ENCODE data around the gene ZNF227. TPM values are rescaled to one million over a fixed set of nuclear protein-coding genes. Genes with fewer than 3 reads are reported as not detected.

ZNF227 gene
- total RNA-seq: 14.0 and 17.5 TPM in 2 replicates

DNA sequence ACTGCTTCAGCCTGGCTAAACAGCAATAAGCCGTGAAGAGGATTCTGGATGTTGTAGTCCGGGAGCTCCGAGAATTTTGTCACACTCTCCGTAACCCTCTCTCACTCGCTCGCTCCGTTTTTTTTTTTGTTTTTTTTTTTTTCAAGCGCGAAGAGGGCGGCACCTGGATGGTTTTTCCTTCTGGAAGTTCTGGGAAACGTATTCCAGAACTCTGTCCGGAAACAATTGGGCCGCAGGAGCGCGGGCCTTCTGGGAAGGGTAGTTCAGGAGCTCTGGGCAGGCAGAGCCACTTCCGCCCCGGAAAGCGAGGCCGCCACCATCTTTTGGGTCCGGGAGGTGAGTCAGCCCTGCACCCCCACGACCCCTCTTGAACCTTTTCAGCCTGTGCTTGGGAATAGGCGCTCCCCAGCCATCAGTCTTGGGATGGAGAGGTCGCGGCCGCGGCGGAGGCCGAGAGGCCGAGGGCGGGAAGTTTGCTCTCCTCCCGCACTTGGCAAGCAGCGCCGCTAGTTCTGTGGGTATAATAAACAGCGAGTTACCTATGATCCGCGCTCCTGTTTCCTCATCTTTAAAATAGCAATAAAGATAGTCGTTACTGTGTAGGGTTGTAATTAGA is at the start of gene ZNF227:
Gene ZNF227, plus strand, starts transcription at position 283 of the 616 bp plus-strand sequence. CDS start 5,261 bp downstream, outside the sequence.

GRCh38 chr19:44164673-44165512 is 47.4 kb upstream of the ZNF227 start, which contains the start of gene ZNF226:
TSS of gene ZNF226 (plus strand) at chr19:44165100. CDS start at chr19:44170081, 4,981 bp downstream.

Other genes starting within 250 kb of the ZNF227 start
- 5.5 and 6.9 TPM in 2 replicates for gene ZNF155, start 228.3 kb upstream of the ZNF227 start, total RNA-seq
- gene ZNF230, start 209.6 kb upstream of the ZNF227 start, total RNA-seq: 3.5 and 3.9 TPM in 2 replicates
- 5.2 and 8.1 TPM in 2 replicates for gene ZNF222, start 187.2 kb upstream of the ZNF227 start, total RNA-seq
- gene ZNF223, start 160.5 kb upstream of the ZNF227 start, total RNA-seq: 4.2 and 6.8 TPM in 2 replicates
- gene ZNF284, start 140.4 kb upstream of the ZNF227 start, total RNA-seq: 1.5 and 3.1 TPM in 2 replicates
- 15.5 and 22.6 TPM in 2 replicates for gene ZNF224, start 118.2 kb upstream of the ZNF227 start, total RNA-seq
- 4.0 and 4.6 TPM in 2 replicates for gene ZNF225, start 99.1 kb upstream of the ZNF227 start, total RNA-seq
- gene ZNF234, start 71.0 kb upstream of the ZNF227 start, total RNA-seq: 4.6 and 10.2 TPM in 2 replicates
- 13.8 and 14.7 TPM in 2 replicates for gene ZNF226, start 47.4 kb upstream of the ZNF227 start, total RNA-seq
- gene ZNF233, start 47.4 kb downstream of the ZNF227 start, total RNA-seq: 0.43 and 1.1 TPM in 2 replicates
- 2.2 and 3.6 TPM in 2 replicates for gene ZNF235, start 92.5 kb downstream of the ZNF227 start, total RNA-seq
- gene ZNF112, start 144.1 kb downstream of the ZNF227 start, total RNA-seq: 3.7 and 5.7 TPM in 2 replicates
- 1.4 and 2.8 TPM in 2 replicates for gene ZNF285, start 189.1 kb downstream of the ZNF227 start, total RNA-seq
- gene ZNF229, start 235.9 kb downstream of the ZNF227 start, total RNA-seq: 12.7 and 18.6 TPM in 2 replicates